ENCODE results near the gene SLC35A4. TPM values are rescaled to one million over a fixed set of nuclear protein-coding genes. Genes with fewer than 3 reads are reported as not detected.
"Not testable (repeated sequence)": the region's sequence is repeated elsewhere in the genome, so short reads cannot be mapped to it uniquely, and the experiment has no call there.

Gene SLC35A4
- total RNA-seq, 4 donors from 2014 or later = 71.7 to 152 (median 114) TPM

DNA sequence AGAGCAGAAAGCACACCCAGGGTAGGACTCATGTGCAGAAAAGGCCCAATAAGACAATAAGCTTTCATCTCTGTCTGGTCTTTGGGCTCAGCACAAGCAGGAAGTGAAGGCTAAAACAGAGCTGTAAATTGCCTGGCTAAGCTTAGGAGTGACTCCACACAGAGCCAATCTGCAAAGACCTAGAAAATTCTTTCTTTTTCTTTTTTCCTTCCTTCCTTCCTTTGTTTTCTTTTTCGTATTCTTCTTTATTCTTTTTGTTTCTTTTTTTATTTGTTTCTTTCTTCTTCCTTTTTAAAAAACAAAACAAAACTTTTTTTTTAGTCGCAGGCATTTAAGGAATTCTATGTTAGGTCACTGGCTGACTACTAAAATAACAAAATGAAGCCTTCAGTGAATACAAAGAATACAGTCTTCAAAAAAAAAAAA lies 12.2 kb downstream of the SLC35A4 start:
- H3K9me3 ChIP-seq = no peaks in the 10 kb centered on the region
- no peak overlapping the region for H3K4me3 ChIP-seq
- no peaks in the 10 kb centered on the region for H3K36me3 ChIP-seq
- no peak overlapping the region for H3K27ac ChIP-seq
- peaks cover 13% of the 10 kb centered on the region in 2 donors for H3K4me1 ChIP-seq
- in situ Hi-C loops (cut with MboI; ENCODE audit: low sequenced_read_pairs in 4 of 4) (loop anchor here in 2 of 4 donors (5.0 to 10.0 kb wide), 2 partner anchors 56 to 58 kb away; partner anchors contain the start of genes CD14 (in 2 of the 2) and TMCO6 (in 1 of the 2)), intact Hi-C loops (cut with DNase I; ENCODE audit: low total_unique reads) (no loop called here)
- TF ChIP-seq POLR2A (IDR thresholded peaks at IDR 0.05) = no peak
- TF ChIP-seq, protein P1, sequence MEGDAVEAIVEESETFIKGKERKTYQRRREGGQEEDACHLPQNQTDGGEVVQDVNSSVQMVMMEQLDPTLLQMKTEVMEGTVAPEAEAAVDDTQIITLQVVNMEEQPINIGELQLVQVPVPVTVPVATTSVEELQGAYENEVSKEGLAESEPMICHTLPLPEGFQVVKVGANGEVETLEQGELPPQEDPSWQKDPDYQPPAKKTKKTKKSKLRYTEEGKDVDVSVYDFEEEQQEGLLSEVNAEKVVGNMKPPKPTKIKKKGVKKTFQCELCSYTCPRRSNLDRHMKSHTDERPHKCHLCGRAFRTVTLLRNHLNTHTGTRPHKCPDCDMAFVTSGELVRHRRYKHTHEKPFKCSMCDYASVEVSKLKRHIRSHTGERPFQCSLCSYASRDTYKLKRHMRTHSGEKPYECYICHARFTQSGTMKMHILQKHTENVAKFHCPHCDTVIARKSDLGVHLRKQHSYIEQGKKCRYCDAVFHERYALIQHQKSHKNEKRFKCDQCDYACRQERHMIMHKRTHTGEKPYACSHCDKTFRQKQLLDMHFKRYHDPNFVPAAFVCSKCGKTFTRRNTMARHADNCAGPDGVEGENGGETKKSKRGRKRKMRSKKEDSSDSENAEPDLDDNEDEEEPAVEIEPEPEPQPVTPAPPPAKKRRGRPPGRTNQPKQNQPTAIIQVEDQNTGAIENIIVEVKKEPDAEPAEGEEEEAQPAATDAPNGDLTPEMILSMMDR (IDR thresholded peaks at IDR 0.05 in 4 of 5, conservative IDR thresholded peaks at IDR 0.05 in 1 of 5) = no peak
- no peaks in the 10 kb centered on the region for H3K27me3 ChIP-seq
- DNase-seq = no peak
- no peak for ATAC-seq

DNA sequence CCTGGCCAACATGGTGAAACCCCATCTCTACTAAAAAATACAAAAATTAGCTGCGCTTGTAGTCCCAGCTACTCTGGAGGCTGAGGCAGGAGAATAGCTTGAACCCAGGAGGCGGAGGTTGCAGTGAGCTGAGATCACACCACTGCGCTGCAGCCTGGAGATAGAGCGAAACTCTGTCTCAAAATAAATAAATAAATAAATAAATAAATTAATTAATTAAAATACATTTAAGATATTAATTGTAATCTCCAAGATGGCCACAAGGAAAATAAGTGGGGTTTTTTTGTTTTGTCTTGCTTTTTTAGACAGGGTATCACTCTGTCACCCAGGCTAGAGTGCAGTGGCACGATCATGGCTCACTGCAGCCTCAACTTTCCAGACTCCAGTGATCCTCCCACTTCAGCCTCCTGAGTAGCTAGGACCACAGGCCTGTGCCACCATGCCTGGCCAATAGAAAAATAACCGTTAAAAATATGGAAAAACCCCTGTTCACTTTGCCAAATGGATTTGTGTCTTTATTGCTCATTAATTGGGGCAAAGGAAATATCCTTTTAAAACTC lies 14.6 kb downstream of the SLC35A4 start:
- H3K27ac ChIP-seq; H3K36me3 ChIP-seq; intact Hi-C loops (cut with DNase I; ENCODE audit: low total_unique reads); ATAC-seq; H3K4me3 ChIP-seq; H3K27me3 ChIP-seq; H3K4me1 ChIP-seq; H3K9me3 ChIP-seq; DNase-seq: not testable (repeated sequence)
- in situ Hi-C loops (cut with MboI; ENCODE audit: low sequenced_read_pairs in 4 of 4) = loop anchor here in 2 of 4 donors (5.0 to 10.0 kb wide), 2 partner anchors 53 to 56 kb away; partner anchors contain the start of genes CD14 (in 2 of the 2) and TMCO6 (in 1 of the 2)
- TF ChIP-seq, protein P1 (IDR thresholded peaks at IDR 0.05 in 4 of 5, conservative IDR thresholded peaks at IDR 0.05 in 1 of 5) = peak in 1 of 5 experiments; percentile 16

DNA sequence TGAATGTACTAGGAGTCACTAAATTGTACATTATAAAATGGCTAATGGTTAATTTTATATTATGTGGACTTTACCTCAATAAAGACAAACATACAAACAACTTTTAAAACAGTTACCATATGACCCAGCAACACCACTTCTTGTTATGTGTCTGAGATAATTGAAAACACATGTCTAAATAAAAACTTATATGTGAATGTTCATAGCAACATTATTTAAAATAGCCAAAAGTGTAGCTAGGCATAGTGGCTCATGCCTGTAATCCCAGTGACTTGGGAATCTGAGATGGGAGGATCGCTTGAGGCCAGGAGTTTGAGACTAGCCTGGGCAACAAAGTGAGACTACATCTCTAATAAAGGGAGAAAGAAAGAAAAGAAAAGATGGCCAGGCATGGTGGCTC lies 22.9 kb downstream of the SLC35A4 start:
- no peak for TF ChIP-seq POLR2A (IDR thresholded peaks at IDR 0.05)
- TF ChIP-seq, protein P1 (IDR thresholded peaks at IDR 0.05 in 4 of 5, conservative IDR thresholded peaks at IDR 0.05 in 1 of 5) = no peak
- Histone ChIP-seq H3K9me3 (no peaks in the 10 kb centered on the region), H3K36me3 (no peaks in the 10 kb centered on the region), H3K27ac (no peak overlapping the region), H3K4me3 (no peak overlapping the region), H3K4me1 (peaks cover 8 to 13% of the 10 kb centered on the region in 2 donors), H3K27me3 (no peaks in the 10 kb centered on the region)
- intact Hi-C loops (cut with DNase I; ENCODE audit: low total_unique reads) = no loop called here
- no peak for ATAC-seq
- no peak for DNase-seq
- in situ Hi-C loops (cut with MboI; ENCODE audit: low sequenced_read_pairs in 4 of 4) = loop anchor here in 1 of 4 donors (10.0 kb wide), 1 partner anchor 47 kb away; the partner anchor contains the start of genes CD14 and TMCO6

DNA sequence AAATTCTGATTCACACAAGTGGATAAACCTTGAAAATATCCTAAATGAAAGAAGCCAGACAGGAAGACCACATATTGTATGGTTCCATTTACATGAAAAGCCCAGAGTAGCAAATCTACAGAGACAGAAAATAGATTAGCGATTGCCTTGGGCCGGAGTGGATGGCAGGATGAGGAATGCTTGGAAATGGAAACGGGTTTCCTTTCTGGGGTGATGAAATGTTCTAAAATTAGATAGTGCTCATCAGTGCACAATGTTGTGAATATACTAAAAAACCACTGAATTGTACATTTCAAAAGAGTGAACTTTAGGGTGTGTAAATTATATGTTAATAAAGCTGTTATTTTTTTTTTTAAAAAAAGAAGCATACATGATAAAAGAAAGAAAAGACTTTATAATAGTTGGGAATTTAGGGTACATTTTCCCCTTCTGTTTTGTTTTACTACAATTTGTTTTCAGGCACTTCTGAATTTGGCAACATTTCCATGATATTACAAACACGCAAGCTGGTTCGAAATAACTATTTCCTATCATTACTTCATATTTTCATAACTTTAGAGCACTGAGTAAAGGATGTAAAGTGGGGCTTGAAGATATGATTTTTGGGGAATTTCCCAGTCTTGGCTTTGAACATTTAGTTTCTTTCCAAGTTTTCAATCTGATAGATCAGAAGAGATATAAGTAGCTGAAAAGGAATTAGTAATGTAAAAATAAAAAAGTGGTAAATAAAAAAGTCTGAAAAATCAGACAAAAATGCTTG lies 23.9 kb downstream of the SLC35A4 start:
- no peak for DNase-seq
- Histone ChIP-seq H3K4me1 (peaks cover 8 to 13% of the 10 kb centered on the region in 2 donors), H3K27ac (peak overlapping the region in 2 of 4 donors; percentile 0 to 33), H3K27me3 (no peaks in the 10 kb centered on the region), H3K4me3 (no peak overlapping the region), H3K9me3 (no peaks in the 10 kb centered on the region), H3K36me3 (no peaks in the 10 kb centered on the region)
- ATAC-seq = peak; percentile 46 to 87
- intact Hi-C loops (cut with DNase I; ENCODE audit: low total_unique reads) = no loop called here
- no peak for TF ChIP-seq POLR2A (IDR thresholded peaks at IDR 0.05)
- TF ChIP-seq, protein P1 (IDR thresholded peaks at IDR 0.05 in 4 of 5, conservative IDR thresholded peaks at IDR 0.05 in 1 of 5) = no peak
- in situ Hi-C loops (cut with MboI; ENCODE audit: low sequenced_read_pairs in 4 of 4) = loop anchor here in 1 of 4 donors (10.0 kb wide), 1 partner anchor 46 kb away; the partner anchor contains the start of genes CD14 and TMCO6

All from gastrocnemius medialis (tissue), 4 donors.